ENCODE measurements around the gene LHCGR.

The LHCGR gene

DNA sequence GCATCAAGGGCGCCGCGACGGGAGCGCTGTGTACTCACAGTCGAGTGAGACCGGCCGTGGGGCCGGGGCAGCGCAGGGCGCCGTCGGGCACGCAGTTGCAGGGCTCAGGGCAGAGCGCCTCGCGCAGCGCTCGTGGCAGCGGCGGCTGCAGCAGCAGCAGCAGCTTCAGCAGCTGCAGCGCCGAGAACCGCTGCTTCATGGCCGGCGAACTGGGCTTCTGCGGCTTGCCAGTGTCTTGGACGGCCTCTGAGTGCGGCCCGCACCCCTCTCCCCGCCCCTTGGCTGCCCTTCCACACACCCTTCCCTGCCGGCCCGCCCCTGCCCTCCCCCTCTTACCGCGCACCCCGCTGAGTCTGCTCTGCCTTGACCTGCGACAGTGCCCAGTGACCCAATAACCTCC, at the start of gene LHCGR:
Gene LHCGR, minus strand, starts transcription at position 252 of the 400 bp plus-strand sequence. Its CDS starts 53 bp downstream, at position 199.
- no peak for DNase-seq (ENCODE audit: low read depth in 2 of 2)

DNA sequence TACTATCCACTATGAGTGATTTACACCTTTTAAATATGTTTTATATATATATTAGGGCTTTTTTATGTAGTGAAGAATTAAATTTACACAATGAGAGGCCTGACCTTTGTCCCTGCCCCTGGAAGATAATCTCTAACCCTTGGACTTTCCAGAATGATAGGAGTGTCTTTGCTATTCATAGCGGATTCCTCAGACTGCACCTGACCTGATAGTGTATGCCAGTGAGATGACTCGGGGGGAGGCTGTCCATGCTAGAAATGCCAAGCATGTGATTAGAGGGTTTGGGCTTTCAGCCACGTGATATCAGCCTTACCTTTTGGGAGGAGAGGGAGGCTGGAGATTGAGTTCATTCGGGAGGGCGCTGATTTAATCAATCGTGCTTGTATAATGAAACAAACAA, 44.1 kb upstream of the LHCGR start:
- no peak for DNase-seq (ENCODE audit: low read depth in 2 of 2)

DNA sequence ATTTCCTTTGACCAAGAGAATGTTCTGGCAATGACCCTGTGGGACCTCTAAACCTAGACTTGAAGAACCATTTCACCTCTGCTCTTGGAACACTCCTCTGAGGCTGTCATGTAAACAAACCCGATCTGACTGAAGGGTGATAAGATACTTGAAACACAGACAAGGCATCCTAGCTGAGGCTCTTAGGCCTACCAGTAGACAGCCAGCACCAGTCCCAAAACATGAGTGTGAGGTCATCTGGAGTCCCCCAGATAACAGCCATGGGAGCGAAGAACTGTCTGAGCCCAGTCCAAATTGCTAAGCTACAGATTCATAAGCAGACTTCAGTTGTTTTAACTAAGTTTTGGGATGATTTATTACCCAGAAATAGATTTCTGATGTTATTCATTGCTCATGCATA, 39.5 kb upstream of the LHCGR start:
- no peak for DNase-seq (ENCODE audit: low read depth in 2 of 2)

DNA sequence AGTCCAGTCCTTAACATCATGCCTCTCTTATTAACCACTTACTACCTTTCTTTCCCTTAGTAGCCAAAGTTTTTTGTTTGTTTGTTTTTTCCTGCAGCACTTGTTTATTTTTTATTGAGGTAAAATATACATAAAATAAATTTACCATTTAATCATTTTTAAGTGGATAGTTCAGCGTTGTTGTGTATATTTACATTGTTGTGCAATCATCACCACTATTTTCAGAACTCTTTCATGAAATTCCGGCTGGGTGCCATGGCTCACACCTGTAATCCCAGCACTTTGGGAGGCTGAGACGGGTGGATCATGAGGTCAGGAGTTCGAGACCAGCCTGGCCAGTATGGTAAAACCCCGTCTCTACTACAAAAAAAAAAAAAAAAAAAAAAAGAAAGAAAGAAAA, 38.1 kb upstream of the LHCGR start:
- no peak for DNase-seq (ENCODE audit: low read depth in 2 of 2)

DNA sequence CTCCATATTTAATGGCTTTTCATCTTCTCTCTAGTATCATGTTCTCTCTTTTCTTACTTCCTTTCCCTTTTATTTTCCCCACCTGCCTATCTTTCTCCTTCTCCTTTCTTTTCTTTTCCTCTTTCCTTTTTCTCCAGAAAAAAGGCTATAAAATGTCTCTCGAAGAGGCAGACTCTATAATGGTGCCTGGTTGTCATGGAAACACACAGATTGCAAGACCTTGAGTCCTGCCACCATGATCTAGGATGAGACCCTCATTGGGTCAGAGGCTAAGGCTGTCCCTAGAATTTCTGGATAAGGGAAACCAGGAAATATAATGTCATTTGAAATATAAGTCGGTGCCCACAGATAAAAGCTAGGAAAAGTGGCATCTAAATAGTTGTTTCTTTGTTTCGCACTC, 36.5 kb upstream of the LHCGR start:
- DNase-seq (ENCODE audit: low read depth in 2 of 2) = no peak

DNA sequence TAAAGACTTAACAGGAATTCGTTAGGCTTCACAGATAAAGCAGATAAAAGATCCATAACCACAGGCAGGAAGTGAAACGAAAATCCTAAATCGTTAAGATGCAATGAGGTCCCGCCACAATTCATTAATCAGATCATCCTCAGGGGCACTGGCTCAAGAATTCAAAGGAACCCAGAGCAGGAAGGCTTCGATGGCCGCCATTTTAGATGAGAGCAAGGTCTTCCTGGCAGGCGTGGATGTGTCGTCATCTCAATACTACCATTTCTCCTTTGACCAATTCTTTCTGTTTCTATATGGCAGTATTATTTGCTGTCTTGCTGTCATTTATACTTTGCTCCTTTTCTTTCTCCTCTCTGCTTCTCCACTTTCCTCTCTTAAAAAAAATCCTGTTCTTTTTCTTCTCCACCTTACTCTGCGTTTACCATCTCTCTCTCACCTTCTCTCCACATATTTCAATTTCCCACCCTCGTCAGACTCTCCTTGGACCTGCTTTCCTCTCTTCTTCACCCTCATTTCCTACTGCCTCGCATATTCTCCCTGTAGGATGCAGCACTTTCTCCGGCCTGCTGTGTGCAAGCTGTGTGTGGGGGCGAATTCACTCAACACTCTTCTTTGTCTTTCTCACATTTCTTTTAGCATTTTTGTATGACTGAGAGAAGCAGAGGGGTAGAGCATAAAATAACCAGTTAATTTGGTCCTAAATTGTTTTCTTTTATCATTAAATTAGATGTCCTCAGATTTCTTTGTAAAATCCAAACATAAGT, 35.1 kb upstream of the LHCGR start:
- no peak for DNase-seq (ENCODE audit: low read depth in 2 of 2)

DNA sequence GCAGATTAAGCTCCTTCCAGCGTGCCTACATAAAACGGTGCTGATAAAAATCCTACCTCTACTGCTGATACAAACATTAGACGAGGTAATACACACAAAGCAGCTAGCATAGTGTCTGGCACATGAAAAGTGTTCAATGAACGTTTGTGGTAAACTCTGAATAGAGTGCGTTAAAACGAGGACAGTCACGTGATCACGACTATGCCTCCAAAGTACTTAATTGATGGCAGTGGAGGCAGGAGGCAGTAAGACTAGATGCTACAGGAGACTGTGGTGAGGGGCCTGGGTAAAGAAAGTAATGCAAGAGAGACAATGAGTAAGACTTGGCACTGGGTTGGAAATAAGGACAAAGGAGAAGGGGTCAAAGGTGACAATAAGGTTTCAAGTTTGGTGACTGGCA, 32.1 kb upstream of the LHCGR start:
- DNase-seq (ENCODE audit: low read depth in 2 of 2) = no peak

DNA sequence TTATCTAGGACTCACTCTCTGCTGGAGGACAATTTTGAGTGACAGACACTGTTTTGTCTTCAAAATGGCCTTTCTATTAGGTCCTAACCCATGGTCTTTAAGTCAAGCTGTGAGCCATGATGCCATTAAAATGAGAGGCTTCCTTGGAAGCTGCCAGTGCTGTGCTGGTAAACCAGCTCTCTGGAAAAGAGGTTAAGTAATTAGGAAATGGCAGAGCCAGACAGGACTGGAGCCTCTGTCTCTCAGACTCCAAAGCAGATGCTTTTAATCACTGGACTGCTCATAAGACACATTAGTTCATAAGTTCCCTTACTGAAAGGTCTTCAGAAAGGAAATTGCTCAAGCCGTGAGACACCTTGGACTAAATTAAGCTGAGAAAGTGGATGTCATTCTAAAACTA, 25.8 kb upstream of the LHCGR start:
- no peak for DNase-seq (ENCODE audit: low read depth in 2 of 2)

DNA sequence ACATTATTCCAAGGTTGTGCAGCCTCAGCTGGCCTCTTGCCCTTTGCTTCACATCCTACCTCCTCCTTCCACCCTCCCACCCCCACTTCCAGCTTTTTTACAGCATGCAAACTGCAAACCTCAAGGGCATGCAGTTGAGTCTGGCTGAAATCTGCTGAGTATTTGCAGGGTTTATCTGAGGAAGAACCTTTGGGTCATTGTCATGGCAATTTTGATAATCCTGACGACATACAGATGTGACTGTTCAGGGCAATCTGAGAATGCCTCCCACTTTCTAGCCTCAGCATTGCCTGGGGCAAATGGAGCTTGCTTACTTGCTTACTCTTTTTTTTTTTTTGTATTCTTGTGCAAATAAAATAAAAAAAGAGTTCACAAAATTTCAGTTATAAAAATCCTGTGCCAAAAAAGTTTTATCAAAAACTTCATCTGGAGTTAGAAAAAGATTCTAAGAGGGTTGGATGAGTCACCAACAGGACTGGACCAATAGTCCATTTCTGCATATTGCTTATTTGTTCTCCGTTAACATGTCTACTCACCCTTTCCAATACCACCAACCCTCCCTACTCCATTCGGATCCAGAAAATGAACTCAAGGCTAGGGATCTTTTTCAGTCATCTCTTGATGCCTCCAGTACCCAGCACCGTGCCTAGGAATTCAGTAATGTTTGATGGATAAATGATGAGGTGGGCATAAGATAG, 23.6 kb upstream of the LHCGR start:
- DNase-seq (ENCODE audit: low read depth in 2 of 2) = no peak

DNA sequence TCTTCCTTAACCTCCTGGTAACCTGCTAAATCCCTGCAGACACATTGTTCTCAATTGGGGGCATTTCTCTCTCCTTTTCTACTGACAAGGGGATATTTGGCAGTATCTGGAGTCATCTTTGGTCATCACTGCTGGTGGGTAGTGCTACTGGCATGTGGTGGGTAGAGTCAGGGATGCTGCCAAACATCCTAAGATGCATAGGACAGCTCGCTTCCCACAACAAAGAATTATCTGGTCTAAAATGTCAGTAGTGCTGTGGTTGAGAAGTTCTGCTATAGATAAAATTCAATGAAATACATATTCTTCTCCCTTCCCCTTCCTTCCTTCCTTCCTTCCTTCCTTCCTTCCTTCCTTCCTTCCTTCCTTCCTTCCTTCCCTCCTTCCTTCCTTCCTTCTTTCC, 18.7 kb upstream of the LHCGR start:
- no peak for DNase-seq (ENCODE audit: low read depth in 2 of 2)

DNA sequence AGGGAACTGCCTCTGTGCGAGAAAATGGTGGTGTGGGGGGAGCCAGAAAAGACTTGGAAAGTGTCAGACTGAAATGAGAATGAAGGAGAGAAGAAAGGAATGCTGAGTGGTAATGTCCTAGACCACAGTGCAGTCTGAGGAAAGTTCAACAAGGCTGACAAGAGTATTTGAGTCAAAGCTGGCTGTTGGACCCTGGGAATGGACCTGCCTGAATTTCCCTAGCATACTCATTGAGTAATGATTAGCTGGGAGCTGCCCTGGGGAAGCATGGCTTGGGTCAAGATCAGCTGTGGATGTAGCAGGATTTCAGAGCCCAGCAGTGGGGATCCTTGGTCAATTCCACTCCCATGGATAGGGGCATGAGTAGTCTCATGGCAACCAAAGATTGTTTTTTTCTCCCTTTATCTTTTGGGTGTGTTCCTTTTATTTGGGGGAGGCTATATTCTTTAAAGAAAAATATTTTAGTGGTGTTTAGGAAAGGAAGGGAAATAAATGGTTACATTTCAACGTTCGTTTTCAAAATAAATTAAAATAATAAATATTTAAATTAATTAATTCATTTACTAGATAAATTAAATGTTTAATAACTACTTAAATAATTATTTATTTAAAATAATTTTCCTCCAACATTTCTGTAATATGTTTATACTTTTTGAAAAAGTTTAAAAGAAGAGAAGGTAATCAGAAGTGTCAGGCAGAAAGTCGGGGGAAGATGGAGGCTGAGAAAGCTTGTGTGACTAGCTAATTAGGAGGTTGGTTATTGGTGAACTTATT, 15.9 kb upstream of the LHCGR start:
- DNase-seq (ENCODE audit: low read depth in 2 of 2) = no peak

DNA sequence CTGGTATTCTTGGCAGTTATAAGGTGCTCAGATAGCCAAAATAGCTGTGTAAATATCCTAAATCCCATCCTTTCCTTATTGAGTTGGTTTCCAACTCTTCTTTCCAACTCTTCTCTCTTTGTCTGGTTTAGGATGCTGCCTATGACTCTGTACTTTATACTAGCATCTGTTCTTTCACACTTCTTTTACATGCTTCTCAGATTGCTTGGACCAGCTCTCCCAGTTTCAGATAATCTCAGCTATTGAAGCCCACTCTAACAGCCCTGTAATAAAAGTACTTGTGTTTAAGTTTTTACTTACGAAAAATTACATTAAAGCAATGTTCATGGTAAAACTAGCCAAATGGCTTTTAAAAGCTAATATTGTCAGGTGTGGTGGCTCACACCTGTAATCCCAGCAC, 14.7 kb upstream of the LHCGR start:
- DNase-seq (ENCODE audit: low read depth in 2 of 2) = no peak

DNA sequence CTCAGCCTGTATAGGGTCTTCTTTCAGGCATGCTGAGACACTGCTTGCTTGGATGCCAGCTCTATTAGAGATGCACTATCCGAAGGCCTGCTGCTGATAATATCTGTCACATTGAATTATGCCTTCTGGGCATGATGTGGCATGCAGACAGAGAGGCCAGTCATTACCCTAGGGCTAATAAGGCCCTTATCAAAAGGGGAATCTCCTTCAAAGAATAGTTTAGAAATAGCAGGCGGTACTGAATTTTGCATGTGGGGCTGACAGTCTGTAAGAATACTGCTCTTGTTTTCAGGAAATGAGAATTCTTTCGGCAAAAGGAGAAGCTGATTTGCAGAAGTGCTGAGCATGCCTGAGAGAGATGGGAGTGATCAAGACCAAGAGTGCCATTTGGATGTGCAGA, 13.1 kb upstream of the LHCGR start:
- DNase-seq (ENCODE audit: low read depth in 2 of 2) = no peak

DNA sequence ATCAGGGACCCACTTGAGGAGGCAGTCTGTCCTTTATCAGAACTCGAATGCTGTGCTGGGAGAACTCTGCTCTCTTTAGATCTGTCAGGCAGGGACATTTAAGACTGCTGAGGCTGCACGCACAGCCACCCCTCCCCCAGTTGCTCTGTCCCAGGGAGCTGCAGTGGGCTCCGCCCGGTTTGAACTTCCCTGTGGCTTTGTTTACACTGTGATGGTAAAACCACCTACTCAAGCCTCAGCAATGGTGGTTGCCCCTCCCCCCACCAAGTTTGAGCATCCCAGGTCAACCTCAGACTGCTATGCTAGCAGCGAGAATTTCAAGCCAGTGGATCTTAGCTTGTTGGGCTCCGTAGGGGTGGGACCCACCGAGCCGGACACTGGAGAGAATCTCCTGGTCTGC, 11.8 kb upstream of the LHCGR start:
- DNase-seq (ENCODE audit: low read depth in 2 of 2) = no peak

DNA sequence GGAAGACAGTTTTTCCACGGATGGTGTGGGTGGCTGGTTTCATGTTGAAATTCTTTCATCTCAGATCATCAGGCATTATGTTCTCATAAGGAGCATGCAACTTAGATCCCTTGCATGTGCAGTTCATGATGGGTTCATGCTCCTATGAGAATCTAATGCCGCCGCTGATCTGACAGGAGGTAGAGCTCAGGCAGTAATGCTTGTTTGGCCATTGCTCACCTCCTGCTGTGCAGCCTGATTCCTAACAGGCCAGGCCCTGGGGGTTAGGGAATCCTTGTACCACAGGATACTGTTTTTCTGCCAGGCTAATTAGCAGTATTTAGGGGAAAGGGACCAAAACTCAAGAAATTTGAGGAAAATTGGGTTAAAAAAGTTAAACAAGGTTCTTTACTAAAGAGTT, 5.3 kb upstream of the LHCGR start:
- DNase-seq (ENCODE audit: low read depth in 2 of 2) = no peak

DNA sequence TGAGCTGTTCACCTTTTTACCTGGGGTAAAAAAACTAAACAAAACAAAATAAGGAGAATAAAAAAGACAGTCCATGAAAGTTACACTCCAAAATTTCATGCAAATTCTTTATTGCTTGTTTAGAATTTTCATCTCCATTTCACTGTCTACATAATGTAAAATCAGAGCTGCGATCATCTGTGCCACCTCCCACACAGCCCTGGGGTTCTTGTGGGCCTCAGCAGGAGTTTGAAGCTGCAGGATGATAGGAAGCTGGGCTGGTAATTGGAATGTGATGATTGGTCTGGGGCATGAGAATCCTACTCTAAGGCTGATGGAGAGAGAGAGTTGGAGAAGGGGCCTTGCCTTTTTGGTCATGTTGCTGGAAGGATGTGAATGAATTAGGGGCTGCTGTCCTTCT, 4.2 kb upstream of the LHCGR start:
- DNase-seq (ENCODE audit: low read depth in 2 of 2) = no peak

DNA sequence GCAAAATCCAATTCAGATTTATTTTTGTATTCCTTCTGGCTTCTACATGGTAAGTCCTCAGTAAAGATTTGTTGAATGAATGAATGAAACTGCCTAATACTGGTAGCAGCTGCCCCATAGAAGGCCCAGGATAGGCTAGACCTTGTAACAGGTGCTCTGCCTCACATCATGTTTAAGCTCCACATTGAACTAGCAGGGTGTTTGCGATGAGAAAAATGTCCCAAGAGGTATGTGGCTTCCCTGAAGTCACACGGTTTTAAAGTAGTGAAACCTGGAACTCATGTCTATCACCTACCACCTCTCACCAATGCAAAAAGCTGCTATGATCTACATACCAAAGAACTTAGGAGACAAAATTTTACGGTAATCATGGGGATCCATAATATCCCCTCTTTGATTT, 765 bp upstream of the LHCGR start:
- no peak for DNase-seq (ENCODE audit: low read depth in 2 of 2)

DNA sequence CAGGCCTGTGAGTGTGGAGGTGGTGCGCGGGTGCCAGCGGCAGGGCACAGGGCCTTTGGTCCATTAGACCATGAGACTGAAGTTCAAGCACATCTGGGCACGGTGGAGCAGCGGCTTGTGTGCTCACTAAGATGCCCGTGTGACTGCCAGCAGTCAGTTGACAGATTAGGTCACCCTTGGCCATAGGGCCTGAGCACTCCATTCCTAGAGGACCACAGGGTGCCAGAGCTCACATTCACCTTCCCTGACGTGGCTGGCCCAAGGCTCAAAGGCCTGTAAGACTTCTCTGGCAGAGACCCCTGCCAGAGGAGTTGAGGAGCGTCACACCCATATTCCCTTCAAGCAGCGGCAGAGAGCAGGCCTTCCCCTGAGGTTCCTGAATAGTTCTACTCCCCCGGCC, 650 bp downstream of the LHCGR start:
- no peak for DNase-seq (ENCODE audit: low read depth in 2 of 2)

DNA sequence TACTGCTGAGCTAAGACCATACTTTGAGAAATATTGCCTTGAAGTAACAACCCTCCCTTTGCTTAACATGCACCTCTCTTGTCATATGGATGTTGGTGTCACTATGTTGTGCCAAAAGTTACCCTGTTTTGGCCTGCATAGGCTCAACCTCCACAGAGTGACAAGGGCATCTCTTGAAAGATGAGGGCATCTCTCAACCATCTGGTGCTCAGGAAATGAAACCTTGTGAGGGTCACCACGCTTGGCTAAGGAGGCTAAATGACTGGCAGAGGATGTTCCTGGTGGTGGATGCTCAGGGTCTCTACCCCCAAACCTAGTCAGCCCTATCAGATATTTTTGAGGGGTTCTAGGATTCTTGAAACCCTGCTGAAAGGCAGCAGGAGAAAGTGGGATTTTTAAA, 2.3 kb downstream of the LHCGR start:
- no peak for DNase-seq (ENCODE audit: low read depth in 2 of 2)

DNA sequence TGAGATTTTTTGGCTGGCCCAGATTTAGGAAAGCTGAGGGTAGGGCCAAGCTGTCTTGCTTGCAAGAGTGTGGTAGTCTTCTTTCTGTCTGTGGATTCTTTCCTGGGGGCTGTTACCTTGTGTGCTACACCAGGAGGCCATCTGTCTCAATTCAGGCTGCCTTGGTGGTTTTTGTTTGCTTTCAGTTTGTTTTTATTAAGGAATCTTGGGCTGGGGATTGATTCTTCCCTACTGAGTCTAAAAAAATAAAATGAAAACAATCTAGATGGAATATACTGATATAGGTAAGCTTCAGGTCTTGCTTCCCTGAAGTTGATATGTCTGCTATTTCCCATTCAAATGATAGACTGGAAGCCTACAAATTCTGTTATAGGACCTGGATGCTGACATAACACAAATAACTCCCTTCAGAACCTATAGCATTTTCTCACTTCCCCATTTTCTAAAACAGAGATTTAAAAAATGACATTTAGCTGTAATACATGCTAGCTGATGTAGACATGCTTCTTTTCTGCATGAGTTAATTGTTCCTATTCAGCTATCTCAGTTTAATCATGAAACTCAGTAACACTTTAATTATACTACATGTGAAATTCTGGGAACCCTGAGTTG, 5.3 kb downstream of the LHCGR start:
- no peak for DNase-seq (ENCODE audit: low read depth in 2 of 2)

DNA sequence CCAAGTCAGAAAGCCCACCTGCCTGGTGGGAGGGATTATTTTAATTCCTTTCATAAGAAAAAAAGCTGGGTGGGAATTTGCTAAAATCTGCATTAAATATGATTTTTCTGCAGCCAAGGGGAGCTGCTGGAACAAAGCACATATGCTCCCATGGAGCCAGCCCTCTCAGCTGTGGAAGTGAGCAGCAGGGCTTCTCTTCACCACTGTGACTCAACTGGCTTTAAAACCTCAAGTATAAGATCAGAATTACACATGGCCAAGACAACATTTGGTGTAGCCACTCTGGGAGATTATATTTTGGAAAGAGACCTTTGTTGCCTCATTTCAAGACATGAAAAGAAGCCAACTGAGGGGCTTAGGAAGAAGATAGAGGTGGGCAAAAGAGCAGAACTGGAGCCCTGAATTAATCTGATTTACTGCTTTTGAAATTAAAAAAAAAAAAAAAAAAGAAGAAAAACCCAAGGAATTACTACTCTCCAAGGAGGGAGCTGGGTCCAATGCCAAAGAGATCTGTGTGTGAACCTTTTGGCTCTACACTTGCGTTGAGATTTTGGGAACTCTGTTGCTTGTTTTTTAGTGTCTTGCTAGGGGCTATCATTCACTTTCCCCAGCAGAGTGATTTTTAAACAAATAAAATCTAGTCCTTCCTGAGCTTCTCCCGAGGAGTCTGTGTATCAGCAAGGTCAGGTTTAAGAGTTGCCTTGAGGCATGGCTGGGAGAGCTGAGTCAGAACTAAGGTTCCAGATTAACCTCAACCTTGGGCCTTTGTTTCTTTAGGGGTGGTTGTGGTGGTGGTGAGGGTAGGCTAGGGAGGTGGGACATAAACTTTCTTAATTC, 6.0 kb downstream of the LHCGR start:
- no peak for DNase-seq (ENCODE audit: low read depth in 2 of 2)

DNA sequence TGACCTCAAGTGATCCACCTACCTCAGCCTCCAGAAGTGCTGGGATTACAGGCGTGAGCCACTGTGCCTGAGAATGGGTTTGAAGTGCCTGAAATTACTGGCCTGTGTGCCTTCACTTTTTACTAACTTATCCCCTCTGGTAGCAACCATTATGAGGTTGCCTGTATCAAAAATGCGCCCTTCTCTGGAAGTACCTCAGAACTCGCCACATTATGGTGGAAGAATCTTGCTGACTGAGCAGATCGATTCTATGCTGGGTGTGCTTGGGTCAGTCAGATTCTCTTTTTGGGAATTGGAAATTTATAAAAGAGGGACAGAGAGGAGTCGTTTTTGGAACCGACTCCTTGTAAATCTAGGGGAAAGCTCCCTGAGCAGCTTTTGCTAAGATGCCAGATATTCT, 8.2 kb downstream of the LHCGR start:
- DNase-seq (ENCODE audit: low read depth in 2 of 2) = no peak

Measured in stimulated activated CD4-positive, alpha-beta T cell treated with anti-CD3 and anti-CD28 coated beads, Interleukin-15, amount 100 ng/mL, for 48 hours (primary cell).